ENCODE measurements around the gene CAMK1D. TPM values are rescaled to one million over a fixed set of nuclear protein-coding genes. Genes with fewer than 3 reads are reported as not detected.
"Not testable (repeated sequence)": the region's sequence is repeated elsewhere in the genome, so short reads cannot be mapped to it uniquely, and the experiment has no call there.

Gene CAMK1D
- total RNA-seq, 2 experiments from 2014 or later = 11.9 to 15.4 TPM

DNA sequence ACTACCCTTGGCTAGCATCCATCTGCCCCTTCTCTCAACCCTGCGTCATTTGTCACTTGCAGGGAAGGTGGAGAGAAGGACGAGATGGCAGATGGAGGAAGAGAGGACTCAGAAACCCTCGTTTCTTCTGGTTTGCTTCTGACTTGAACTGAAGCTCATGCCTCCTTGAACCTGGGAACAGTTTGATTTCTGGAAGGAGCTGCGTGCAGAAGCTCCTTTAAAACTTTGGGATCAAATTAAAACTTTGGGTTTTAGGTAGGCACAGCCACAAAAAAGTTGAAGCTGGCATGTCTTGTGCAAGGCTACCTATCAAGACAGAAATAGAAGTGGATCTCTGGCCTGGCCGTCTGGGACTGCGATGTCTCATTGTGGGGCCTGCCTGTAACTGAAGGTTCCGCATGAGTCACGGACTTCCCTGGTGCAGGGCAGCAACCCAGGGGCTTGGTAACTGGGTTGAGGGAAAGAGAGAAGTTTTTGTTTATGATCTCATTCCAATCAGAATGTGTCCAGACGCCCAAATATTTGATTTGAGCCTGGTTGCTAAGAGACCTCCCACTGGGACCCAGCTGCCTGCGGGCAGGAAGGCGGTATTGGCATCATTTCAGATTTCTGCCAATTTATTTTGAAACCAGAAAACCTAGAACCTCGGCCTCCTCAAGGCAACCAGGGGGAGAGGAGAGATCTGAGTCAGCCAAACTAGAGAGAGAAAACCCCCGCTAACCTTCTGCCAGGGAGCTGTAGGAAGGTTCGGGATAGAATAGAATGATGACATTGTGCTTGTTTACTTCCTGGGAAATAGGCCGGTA lies 15.8 kb upstream of the CAMK1D start:
- H3K27ac Mint-ChIP-seq = no peak overlapping the region
- no peaks in the 10 kb centered on the region for H3K9me3 Mint-ChIP-seq
- H3K4me3 Mint-ChIP-seq = no peak overlapping the region
- H3K36me3 Mint-ChIP-seq = no peaks in the 10 kb centered on the region
- no peaks in the 10 kb centered on the region for H3K27me3 Mint-ChIP-seq
- peaks cover 9% of the 10 kb centered on the region for H3K4me1 Mint-ChIP-seq
- peak; percentile 26 for DNase-seq

DNA sequence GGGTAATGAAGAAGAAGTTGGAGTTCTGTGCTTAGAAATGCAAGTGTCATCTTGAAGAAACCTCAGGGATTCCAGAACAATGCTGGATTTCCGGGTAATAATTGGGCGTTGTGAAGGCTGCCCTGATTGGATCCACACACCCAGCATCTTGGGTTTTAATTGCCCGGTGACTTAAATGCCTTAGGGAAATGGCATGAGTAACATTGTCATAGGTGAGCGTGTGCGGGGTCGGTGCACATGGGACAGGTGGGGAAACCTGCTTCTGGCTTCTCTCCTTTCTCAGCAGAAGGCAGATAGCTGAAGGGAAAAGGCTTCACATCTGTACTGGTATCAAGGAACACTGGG lies 15.2 kb upstream of the CAMK1D start:
- Mint-ChIP-seq H3K36me3 (no peaks in the 10 kb centered on the region), H3K27me3 (no peaks in the 10 kb centered on the region), H3K4me1 (peaks cover 9% of the 10 kb centered on the region), H3K9me3 (no peaks in the 10 kb centered on the region), H3K4me3 (no peak overlapping the region), H3K27ac (no peak overlapping the region)
- no peak for DNase-seq

DNA sequence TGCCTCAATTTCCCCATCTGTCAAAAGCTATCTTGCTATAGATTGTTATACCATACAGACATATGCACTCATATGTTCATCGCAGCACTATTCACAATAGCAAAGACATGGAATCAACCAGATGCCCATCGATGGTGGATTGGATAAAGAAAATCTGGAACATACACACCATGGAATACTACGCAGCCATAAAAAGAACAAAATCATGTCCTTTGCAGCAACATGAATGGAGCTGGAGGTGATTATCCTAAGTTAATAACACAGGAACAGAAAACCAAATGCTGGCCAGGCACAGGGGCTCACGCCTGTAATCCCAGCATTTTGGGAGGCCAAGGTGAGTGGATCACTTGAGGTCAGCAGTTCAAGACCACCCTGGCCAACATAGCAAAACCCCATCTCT lies 14.2 kb upstream of the CAMK1D start:
- not testable (repeated sequence) for H3K4me1 Mint-ChIP-seq, H3K27me3 Mint-ChIP-seq, H3K9me3 Mint-ChIP-seq, H3K36me3 Mint-ChIP-seq, H3K4me3 Mint-ChIP-seq, H3K27ac Mint-ChIP-seq, DNase-seq

DNA sequence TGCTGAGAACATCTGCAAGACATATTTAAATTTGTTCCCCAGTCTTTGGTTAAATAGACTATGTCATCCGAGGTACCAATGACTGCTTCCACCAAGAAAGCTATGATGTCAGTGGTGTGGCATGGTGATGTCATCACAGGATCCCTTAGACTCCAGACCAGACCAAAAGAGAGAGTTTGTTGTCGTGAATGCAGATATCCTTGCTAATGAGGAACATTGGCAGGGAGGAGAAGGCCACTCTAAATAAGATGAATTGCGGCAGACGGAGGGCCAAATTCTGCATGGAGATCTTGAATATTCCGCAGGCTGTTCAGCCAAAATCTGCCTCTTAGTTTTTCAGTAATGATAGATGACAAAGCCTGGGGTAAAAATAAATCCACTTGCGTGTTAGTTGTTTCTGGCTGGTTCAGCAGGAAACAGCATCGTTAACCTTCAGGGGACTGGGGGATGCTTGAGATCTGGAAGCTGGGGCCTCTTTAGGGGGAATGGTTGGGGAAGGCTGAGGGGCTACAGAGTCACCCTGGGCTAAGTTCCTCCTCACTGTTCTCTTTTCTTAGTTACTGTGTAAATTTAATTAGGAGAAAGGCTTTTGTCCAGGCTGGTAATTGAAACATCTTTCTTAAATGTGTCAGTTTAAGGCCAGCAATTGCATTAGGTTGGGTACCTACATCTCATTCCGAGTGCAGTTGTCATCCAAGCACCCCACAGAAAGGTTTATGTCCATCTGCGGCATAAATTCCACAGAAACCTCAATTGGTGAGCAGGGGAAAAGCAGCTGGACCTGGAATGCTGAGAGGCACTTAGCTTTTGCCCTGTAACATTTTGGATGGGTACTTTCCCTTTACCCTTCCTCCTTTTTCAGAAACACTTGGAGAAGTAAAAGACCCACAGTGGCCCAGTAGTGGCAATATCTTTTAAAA lies 11.6 kb upstream of the CAMK1D start:
- Mint-ChIP-seq H3K27ac (no peak overlapping the region), H3K9me3 (peaks cover under 1% of the 10 kb centered on the region), H3K4me3 (no peak overlapping the region), H3K4me1 (peaks cover 10% of the 10 kb centered on the region), H3K36me3 (no peaks in the 10 kb centered on the region), H3K27me3 (no peaks in the 10 kb centered on the region)
- DNase-seq = no peak

DNA sequence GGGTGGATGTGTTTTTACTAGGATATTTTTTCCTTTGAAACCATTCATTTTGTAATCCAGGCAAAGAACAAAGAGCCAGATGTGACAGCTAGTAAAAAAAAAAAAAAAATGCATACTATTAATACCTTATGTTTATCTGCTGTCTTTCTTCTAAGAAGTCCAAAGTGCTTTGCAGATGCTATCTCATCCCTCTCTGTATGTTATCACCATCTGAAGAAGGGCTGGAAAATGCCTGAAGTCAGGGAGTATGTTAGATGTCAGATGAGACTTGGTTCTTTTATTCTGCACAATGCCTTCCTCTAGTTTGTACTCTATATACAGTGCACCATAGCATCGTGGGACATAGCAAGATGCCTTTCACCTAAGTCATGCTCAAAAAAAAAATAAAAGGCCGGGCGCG lies 10.4 kb upstream of the CAMK1D start:
- no peak overlapping the region for H3K4me3 Mint-ChIP-seq
- H3K36me3 Mint-ChIP-seq = no peaks in the 10 kb centered on the region
- peaks cover 5% of the 10 kb centered on the region for H3K4me1 Mint-ChIP-seq
- no peaks in the 10 kb centered on the region for H3K27me3 Mint-ChIP-seq
- DNase-seq = no peak
- no peak overlapping the region for H3K27ac Mint-ChIP-seq
- peaks cover 6% of the 10 kb centered on the region for H3K9me3 Mint-ChIP-seq

DNA sequence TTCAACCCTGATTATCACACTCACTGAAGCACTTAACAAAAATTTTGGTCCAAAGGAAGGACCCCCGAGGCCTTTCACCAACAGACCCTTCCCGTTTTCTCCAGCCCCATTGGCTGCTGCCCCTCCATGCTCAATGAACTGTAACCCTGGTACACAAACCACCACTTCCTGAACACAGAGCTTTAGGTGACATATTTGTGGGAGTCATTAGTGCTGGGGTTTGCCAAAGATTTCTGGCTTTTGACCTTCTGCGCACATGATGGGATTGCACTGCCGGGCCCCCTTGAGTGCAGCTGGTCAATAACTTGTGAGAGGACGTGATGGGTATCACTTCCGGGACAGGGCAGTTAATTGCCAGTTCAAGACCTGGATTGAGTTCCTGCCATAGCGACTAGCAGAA lies 9.0 kb upstream of the CAMK1D start:
- Mint-ChIP-seq H3K4me3 (no peak overlapping the region), H3K27ac (no peak overlapping the region), H3K36me3 (no peaks in the 10 kb centered on the region), H3K4me1 (peaks cover 6% of the 10 kb centered on the region), H3K9me3 (peaks cover 6% of the 10 kb centered on the region), H3K27me3 (no peaks in the 10 kb centered on the region)
- no peak for DNase-seq

DNA sequence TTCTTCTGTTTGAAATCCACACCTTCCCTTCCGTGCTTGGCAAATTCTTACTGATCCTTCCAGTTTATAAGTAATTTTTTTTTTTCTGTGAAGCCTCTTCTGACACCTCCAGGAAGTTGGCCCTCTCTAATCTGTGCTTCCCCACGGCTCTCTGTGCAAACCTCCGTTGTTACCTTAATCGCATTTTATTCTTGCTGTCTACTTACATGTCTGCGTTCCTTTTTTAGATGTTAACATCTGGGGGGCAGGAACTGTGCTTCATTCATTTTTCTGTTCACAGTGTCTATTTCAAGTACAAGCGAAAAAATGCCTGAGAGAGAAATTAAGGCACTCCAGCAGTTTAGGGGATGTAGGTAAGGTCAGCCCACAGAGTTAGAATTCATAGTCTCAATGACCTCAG lies 8.4 kb upstream of the CAMK1D start:
- no peak for DNase-seq
- H3K27ac Mint-ChIP-seq = peak overlapping the region; percentile 7
- H3K36me3 Mint-ChIP-seq = no peaks in the 10 kb centered on the region
- H3K9me3 Mint-ChIP-seq = peaks cover 6% of the 10 kb centered on the region
- H3K27me3 Mint-ChIP-seq = no peaks in the 10 kb centered on the region
- no peak overlapping the region for H3K4me3 Mint-ChIP-seq
- H3K4me1 Mint-ChIP-seq = peaks cover 6% of the 10 kb centered on the region

DNA sequence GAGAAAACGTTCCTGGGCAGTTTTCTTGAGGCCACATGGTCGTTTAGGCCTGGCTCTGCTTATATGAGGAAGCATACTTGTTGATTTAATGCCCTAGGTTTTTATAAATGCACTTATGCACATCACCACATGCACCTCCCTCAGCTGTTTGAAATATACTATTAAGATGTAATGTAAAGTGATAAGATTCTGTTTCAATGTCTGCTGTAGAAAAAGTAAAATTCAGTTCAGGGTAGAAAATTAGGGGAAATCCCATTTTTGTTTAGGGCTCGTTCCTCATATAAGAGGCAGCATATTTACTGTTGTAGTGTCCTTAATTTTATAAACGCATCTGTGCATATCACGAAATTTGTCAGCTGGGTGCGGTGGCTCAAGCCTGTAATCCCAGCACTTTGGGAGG lies 7.8 kb upstream of the CAMK1D start:
- Mint-ChIP-seq H3K36me3 (no peaks in the 10 kb centered on the region), H3K27ac (no peak overlapping the region), H3K4me1 (peaks cover 6% of the 10 kb centered on the region), H3K9me3 (peaks cover 6% of the 10 kb centered on the region), H3K4me3 (no peak overlapping the region), H3K27me3 (no peaks in the 10 kb centered on the region)
- no peak for DNase-seq

DNA sequence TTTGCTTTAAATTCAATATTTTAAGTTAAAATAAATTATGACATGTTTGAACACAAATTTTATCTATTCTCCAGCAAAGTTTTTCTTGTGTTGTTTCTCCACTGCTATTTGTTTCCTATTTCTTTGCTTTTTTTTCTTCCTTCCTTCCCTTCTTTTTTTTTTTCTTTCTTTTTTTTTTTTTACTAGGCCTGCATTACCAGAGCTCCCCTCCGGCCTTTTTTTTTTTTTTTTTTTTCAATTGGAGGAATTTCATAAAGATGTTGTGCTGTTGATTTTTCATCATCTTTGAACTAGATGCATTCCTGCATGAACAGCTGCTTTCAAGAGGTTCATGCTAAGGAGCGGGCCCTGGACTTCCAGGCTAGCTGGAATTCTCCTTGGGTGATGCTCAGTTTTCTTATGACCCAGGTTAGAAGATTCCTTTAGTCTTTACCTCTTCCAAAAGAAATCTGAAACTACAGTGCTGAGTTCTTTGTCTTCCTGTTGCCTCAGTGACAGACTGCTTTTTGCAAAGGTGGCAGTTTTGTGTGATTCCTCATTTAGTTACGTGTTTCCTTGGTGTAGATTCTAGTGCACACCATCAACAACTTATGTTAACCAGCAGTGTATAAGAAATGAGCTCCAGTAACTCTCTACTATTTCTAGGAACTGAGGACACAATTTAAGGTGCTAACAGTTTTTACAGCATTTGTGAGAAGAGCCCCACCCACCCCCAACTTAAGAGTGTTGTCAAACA lies 4.8 kb upstream of the CAMK1D start:
- Mint-ChIP-seq H3K27me3 (no peaks in the 10 kb centered on the region), H3K27ac (no peak overlapping the region), H3K36me3 (peaks cover 3% of the 10 kb centered on the region), H3K9me3 (peaks cover 6% of the 10 kb centered on the region), H3K4me1 (peaks cover 18% of the 10 kb centered on the region), H3K4me3 (no peak overlapping the region)
- DNase-seq = no peak

DNA sequence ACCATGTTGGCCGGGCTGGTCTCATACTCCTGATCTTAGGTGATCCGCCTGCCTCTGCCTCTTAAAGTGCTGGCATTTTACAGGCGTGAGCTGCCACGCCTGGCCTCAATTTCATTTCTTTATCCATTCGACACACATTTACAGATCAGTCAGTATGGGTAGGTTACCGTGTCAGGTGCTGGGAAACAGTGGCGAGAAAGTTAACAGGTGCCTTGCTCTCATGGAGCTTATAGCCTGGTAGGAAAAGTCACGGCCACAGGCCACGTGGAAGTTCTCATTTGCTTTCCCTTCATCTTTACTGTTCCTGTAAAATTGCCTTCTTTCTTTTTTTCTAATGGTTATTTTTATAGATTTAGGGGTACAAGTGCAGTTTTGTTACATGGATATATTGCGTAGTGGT lies 2.6 kb upstream of the CAMK1D start:
- H3K36me3 Mint-ChIP-seq = peaks cover 3% of the 10 kb centered on the region
- no peaks in the 10 kb centered on the region for H3K27me3 Mint-ChIP-seq
- no peak overlapping the region for H3K27ac Mint-ChIP-seq
- no peak for DNase-seq
- no peak overlapping the region for H3K4me3 Mint-ChIP-seq
- H3K4me1 Mint-ChIP-seq = peaks cover 30% of the 10 kb centered on the region
- H3K9me3 Mint-ChIP-seq = peaks cover 6% of the 10 kb centered on the region

DNA sequence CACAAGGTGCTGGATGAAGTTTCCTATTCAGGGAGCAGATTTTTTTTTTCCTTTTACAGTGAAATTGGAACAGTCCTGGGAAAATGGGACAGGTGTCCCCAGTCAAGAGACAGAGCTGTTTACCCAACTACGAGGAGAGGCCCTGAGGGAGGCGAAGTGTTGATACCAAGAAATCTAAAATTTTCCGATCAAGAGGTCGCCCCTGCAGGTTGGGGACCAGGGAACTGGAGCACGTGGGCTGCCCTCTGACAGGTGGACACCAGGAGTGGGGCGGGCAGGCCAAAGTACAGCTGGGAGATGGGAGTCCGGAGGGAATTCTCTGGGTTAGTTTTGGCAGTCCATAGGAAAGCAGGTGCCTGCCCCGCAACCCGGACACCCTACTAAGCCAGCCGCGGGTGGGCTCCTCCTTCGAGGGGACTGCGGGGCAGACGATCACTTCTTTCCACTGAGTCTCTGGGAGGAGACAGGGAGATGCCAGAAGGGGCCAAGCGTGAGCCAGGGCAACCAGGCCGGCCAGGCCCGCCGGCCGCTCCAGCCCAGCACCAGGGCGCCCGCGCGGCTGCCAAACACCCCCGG lies 965 bp upstream of the CAMK1D start:
- Mint-ChIP-seq H3K36me3 (peaks cover 3% of the 10 kb centered on the region), H3K4me3 (peak overlapping the region; percentile 83), H3K27ac (peak overlapping the region; percentile 94), H3K4me1 (peaks cover 41% of the 10 kb centered on the region), H3K27me3 (no peaks in the 10 kb centered on the region), H3K9me3 (peaks cover 2% of the 10 kb centered on the region)
- no peak for DNase-seq

DNA sequence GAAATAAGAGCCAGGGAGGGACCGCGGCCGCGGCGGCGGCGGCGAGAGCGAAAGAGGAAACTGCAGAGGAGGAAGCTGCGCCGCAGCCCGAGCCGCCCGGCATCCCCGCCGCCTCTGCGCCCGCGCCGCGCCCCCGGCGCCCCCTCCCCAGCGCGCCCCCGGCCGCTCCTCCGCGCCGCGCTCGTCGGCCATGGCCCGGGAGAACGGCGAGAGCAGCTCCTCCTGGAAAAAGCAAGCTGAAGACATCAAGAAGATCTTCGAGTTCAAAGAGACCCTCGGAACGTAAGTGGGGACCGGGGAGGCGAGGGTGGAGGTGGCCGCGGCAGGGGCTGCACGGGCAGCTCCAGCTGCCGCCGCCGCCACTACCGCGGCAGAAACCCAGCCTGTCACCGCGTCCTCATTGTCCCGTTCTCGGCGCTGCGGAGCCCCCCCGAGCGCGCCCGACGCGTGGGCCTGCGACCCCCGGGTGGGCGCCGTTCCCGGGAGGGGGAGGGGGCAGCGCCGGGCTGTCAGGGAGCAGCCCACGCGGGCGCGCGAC lies 351 bp downstream of the CAMK1D start:
- Mint-ChIP-seq H3K36me3 (peaks cover 3% of the 10 kb centered on the region), H3K4me1 (peaks cover 47% of the 10 kb centered on the region), H3K27ac (peak overlapping the region; percentile 94), H3K4me3 (peak overlapping the region; percentile 95), H3K9me3 (no peaks in the 10 kb centered on the region), H3K27me3 (no peaks in the 10 kb centered on the region)
- no peak for DNase-seq

DNA sequence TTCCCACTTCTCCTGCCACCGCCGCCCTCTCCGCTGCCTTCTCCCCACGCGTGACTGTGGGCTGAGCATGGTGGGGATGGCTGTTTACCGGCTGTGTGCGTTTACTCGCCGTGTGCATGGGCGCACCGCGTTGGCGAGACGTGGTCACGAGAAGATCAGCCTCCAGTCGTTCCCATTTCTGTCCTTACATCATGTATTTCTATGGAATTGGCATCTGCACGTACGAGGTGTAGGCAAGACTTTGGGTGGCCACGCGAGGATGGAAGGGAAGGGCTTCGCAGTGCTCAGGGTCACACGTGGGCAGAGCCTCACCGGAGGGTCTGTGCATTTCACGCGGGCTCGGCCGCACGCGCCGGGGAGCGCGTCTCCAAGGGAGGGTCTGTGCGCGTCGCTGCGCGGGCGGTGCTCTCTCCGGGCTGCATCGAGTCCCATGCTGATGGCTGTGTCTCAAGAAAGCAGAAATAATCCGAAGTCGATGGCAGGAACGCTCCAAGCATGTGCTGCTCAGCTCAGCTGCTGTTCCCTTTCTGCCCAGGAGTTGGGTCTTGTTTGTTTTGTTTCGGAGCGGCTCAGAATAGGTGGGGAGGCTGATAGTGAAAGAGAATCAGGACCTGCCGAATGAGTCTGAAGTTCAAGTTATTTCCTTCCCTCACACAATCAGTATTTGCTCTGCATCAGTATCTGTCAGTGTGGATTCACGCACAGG lies 973 bp downstream of the CAMK1D start:
- no peaks in the 10 kb centered on the region for H3K27me3 Mint-ChIP-seq
- peak overlapping the region; percentile 95 for H3K4me3 Mint-ChIP-seq
- H3K36me3 Mint-ChIP-seq = peaks cover 6% of the 10 kb centered on the region
- H3K27ac Mint-ChIP-seq = peak overlapping the region; percentile 95
- peak; percentile 57 for DNase-seq
- peaks cover 48% of the 10 kb centered on the region for H3K4me1 Mint-ChIP-seq
- no peaks in the 10 kb centered on the region for H3K9me3 Mint-ChIP-seq

DNA sequence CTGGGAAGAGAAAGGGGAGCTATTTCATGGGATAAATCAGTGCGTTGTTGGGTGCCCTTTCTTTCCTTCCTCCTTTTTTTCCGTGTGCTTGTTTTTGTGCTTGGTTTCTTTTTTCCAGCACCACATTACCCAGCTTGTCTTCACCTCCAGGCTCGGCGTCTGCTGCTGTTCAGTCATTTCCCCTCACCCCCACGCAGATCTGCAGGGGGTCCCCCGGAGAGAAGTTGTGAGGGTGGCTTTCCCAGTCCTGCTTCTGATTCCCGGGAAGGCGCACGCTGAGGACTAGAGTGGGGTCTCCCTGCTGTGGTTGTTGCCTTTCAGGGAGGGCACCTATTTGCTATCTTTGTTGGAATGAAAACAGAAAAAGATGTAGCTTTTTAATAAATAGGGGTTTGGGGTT lies 1.6 kb downstream of the CAMK1D start:
- peaks cover 9% of the 10 kb centered on the region for H3K36me3 Mint-ChIP-seq
- peaks cover 49% of the 10 kb centered on the region for H3K4me1 Mint-ChIP-seq
- H3K27me3 Mint-ChIP-seq = no peaks in the 10 kb centered on the region
- peak; percentile 17 for DNase-seq
- no peaks in the 10 kb centered on the region for H3K9me3 Mint-ChIP-seq
- H3K27ac Mint-ChIP-seq = peak overlapping the region; percentile 95
- H3K4me3 Mint-ChIP-seq = peak overlapping the region; percentile 95
